ENCODE results near the gene S100A2.

Gene S100A2

DNA sequence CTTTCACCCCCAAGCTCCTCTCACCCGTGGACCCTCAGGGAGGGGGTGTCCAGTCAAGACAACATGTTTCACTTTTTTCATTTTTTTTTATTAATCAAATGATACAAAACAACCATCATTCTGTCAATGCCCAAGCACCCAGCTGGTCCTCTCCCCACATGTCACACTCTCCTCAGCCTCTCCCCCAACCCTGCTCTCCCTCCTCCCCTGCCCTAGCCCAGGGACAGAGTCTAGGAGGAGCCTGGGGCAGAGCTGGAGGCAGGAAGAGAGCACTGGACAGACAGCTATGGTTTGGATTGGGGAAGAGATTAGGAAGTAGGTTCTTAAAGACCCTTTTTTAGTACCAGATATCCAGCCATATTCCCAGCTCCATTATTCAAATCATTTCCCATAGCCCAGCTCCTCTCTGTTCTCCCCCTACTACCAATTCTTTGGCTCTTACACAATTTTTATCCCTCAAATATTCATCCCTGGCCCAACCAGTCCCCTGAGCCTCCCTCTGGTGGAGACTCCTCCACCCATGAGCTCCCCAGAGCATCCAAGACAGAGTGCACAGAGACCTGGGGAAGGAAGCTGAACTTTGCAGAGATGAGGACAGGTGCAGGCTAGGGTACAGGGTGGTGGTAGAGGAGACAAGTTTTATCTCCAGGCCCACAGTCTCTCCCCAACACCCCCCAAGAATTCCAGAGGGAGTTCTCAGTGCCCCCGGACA is 48.7 kb upstream of the S100A2 start:
- no peak overlapping the region for H3K27ac ChIP-seq (ENCODE audit: low read length)
- no peaks in the 10 kb centered on the region for H3F3A ChIP-seq (ENCODE audit: insufficient read depth, low read length)
- TF ChIP-seq CTCF (IDR thresholded peaks at IDR 0.05; ENCODE audit: low read length) (no peak), EZH2phosphoT487 (IDR thresholded peaks at IDR 0.05; ENCODE audit: low read length) (no peak), EZH2 (optimal IDR thresholded peaks at IDR 0.05; ENCODE audit: low read depth, low read length) (no peak)
- no peaks in the 10 kb centered on the region for H3K27me3 ChIP-seq (replicated peaks; ENCODE audit: insufficient read depth, low read length)
- no peak overlapping the region for H3K4me2 ChIP-seq (ENCODE audit: low read depth, low read length)
- no peaks in the 10 kb centered on the region for H3K79me2 ChIP-seq (ENCODE audit: low read length)
- H3K9me3 ChIP-seq (replicated peaks; ENCODE audit: insufficient read depth, low read length): no peaks in the 10 kb centered on the region
- no peak overlapping the region for H2AFZ ChIP-seq (ENCODE audit: low read length)
- H3K9ac ChIP-seq (ENCODE audit: low read length): no peak overlapping the region
- DNase-seq: no peak
- no peak overlapping the region for H3K4me3 ChIP-seq (ENCODE audit: low read length)
- no peaks in the 10 kb centered on the region for H3K9me2 ChIP-seq (replicated peaks; ENCODE audit: insufficient read depth, low read length)
- no peaks in the 10 kb centered on the region for H3K36me3 ChIP-seq (replicated peaks; ENCODE audit: insufficient read depth, low read length)
- no peaks in the 10 kb centered on the region for H4K20me1 ChIP-seq (ENCODE audit: insufficient read depth, low read length)
- no peaks in the 10 kb centered on the region; the same call in 1 of the 2 replicates for H3K4me1 ChIP-seq (ENCODE audit: low read length)

GRCh38 chr1:153613406-153613805 is 47.8 kb upstream of the S100A2 start:
- no peaks in the 10 kb centered on the region for H3K9me3 ChIP-seq (replicated peaks; ENCODE audit: insufficient read depth, low read length)
- no peaks in the 10 kb centered on the region for H3F3A ChIP-seq (ENCODE audit: insufficient read depth, low read length)
- H3K36me3 ChIP-seq (replicated peaks; ENCODE audit: insufficient read depth, low read length): no peaks in the 10 kb centered on the region
- H2AFZ ChIP-seq (ENCODE audit: low read length): no peak overlapping the region
- H3K27me3 ChIP-seq (replicated peaks; ENCODE audit: insufficient read depth, low read length): no peaks in the 10 kb centered on the region
- no peak overlapping the region for H3K27ac ChIP-seq (ENCODE audit: low read length)
- no peak for DNase-seq
- no peaks in the 10 kb centered on the region for H3K9me2 ChIP-seq (replicated peaks; ENCODE audit: insufficient read depth, low read length)
- H4K20me1 ChIP-seq (ENCODE audit: insufficient read depth, low read length): no peaks in the 10 kb centered on the region
- H3K9ac ChIP-seq (ENCODE audit: low read length): no peak overlapping the region
- no peaks in the 10 kb centered on the region; the same call in 1 of the 2 replicates for H3K4me1 ChIP-seq (ENCODE audit: low read length)
- H3K4me3 ChIP-seq (ENCODE audit: low read length): no peak overlapping the region
- no peaks in the 10 kb centered on the region for H3K79me2 ChIP-seq (ENCODE audit: low read length)
- TF ChIP-seq CTCF (IDR thresholded peaks at IDR 0.05; ENCODE audit: low read length): no peak
- TF ChIP-seq EZH2phosphoT487 (IDR thresholded peaks at IDR 0.05; ENCODE audit: low read length): no peak
- TF ChIP-seq EZH2 (optimal IDR thresholded peaks at IDR 0.05; ENCODE audit: low read depth, low read length): no peak
- no peak overlapping the region for H3K4me2 ChIP-seq (ENCODE audit: low read depth, low read length)

- Histone ChIP-seq H3K79me2 (ENCODE audit: low read length) (no peaks in the 10 kb centered on the region), H3K4me2 (ENCODE audit: low read depth, low read length) (no peak within 1 kb of the TSS), H3K27ac (ENCODE audit: low read length) (no peak within 1 kb of the TSS), H3K4me3 (ENCODE audit: low read length) (no peak within 1 kb of the TSS), H3K9me2 (replicated peaks; ENCODE audit: insufficient read depth, low read length) (no peaks in the 10 kb centered on the region), H2AFZ (ENCODE audit: low read length) (no peak within 1 kb of the TSS), H3K4me1 (ENCODE audit: low read length) (no peaks in the 10 kb centered on the region; the same call in 1 of the 2 replicates), H4K20me1 (ENCODE audit: insufficient read depth, low read length) (no peaks in the 10 kb centered on the region), H3K36me3 (replicated peaks; ENCODE audit: insufficient read depth, low read length) (no peaks in the 10 kb centered on the region), H3F3A (ENCODE audit: insufficient read depth, low read length) (no peaks in the 10 kb centered on the region), H3K27me3 (replicated peaks; ENCODE audit: insufficient read depth, low read length) (no peaks in the 10 kb centered on the region), H3K9ac (ENCODE audit: low read length) (no peak within 1 kb of the TSS), H3K9me3 (replicated peaks; ENCODE audit: insufficient read depth, low read length) (no peaks in the 10 kb centered on the region)
- no peak for DNase-seq
- TF ChIP-seq CTCF (IDR thresholded peaks at IDR 0.05; ENCODE audit: low read length): no peak
- TF ChIP-seq EZH2phosphoT487 (IDR thresholded peaks at IDR 0.05; ENCODE audit: low read length): no peak
Measured at GRCh38 chr1:153612755-153613331, 47.2 kb upstream of the S100A2 start, which contains the start of gene S100A16. Gene S100A16 (minus strand): TSS chr1:153613137. CDS start chr1:153608151, 4,986 bp downstream.

Measured in MM.1S (cell line).